ENCODE results near the gene TRAPPC3L. TPM values are rescaled to one million over a fixed set of nuclear protein-coding genes. Genes with fewer than 3 reads are reported as not detected.

The TRAPPC3L gene
- total RNA-seq, 1 experiment from 2014 or later = not detected

DNA sequence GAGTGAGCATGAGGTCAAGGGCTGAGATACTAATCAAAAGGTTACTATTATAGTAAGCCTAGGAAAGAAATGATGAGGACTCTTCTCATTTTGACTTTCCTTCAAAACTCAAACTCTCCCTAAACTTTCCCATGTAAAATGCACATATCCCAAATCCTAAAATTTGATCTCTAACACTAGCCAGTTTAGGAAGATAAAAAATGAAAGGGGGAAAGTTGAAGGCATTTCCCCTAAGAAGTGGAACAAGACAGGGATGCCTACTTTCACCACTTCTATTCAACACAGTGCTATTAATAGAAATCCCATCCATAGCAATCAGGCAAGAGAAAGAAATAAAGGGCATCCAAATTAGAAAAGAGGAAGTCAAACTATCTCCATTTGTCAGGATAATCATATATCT is 37.0 kb downstream of the TRAPPC3L start:
- Histone ChIP-seq H3K4ac (ENCODE audit: low read depth, low read length) (no peak overlapping the region), H3T11ph (ENCODE audit: low read length) (no peak overlapping the region), H3K79me1 (ENCODE audit: insufficient read depth, low read depth, low read length, poor library complexity, severe bottlenecking) (no peaks in the 10 kb centered on the region), H3K27ac (ENCODE audit: insufficient read length, low read depth, low read length) (no peak overlapping the region), H2BK5ac (ENCODE audit: insufficient read length, low read length) (no peak overlapping the region), H3K79me2 (ENCODE audit: insufficient read depth, low read length) (no peaks in the 10 kb centered on the region), H4K91ac (ENCODE audit: insufficient read length, low read depth, low read length) (no peak overlapping the region), H4K8ac (replicated peaks; ENCODE audit: insufficient read length, low read depth, low read length) (no peak overlapping the region), H3K14ac (ENCODE audit: insufficient read depth, low read length) (no peak overlapping the region), H3K27me3 (ENCODE audit: insufficient read depth, low read length) (no peaks in the 10 kb centered on the region), H3K9me3 (ENCODE audit: control insufficient read depth, low read depth, low read length) (no peaks in the 10 kb centered on the region), H3K9ac (ENCODE audit: extremely low read depth, insufficient read length, low read length) (no peak overlapping the region), H3K4me2 (ENCODE audit: insufficient read depth, insufficient read length, low read length) (no peak overlapping the region), H2BK120ac (ENCODE audit: low read depth, low read length, poor library complexity, severe bottlenecking) (no peak overlapping the region), H2BK20ac (ENCODE audit: low read depth, low read length, poor library complexity, severe bottlenecking) (no peak overlapping the region), H3K23ac (ENCODE audit: insufficient read length, low read depth, low read length) (no peak overlapping the region), H2BK15ac (ENCODE audit: low read depth, low read length) (no peak overlapping the region), H2AFZ (ENCODE audit: low read length) (no peak overlapping the region), H4K20me1 (ENCODE audit: control insufficient read depth, insufficient read depth, insufficient read length) (no peaks in the 10 kb centered on the region), H3K56ac (ENCODE audit: insufficient read length, low read depth, low read length) (no peak overlapping the region), H4K5ac (ENCODE audit: insufficient read length, low read depth, low read length) (no peak overlapping the region), H3K4me1 (ENCODE audit: insufficient read depth, low read length) (no peaks in the 10 kb centered on the region), H2AK5ac (ENCODE audit: insufficient read length, low read length) (no peak overlapping the region), H3K23me2 (ENCODE audit: insufficient read length, low read depth, low read length, poor library complexity, severe bottlenecking) (no peaks in the 10 kb centered on the region), H3K18ac (ENCODE audit: insufficient read length, low read depth, low read length) (no peak overlapping the region), H2BK12ac (ENCODE audit: insufficient read length, low read depth, low read length) (no peak overlapping the region)
- Mint-ChIP-seq H3K36me3 (ENCODE audit: insufficient read depth in 1 of 3, low read depth in 3 of 3) (peaks cover 0 to 6% (median 2%) of the 10 kb centered on the region in 3 experiments; a peak in 1 of 7 replicates), H3K27ac (no peak overlapping the region), H3K4me3 (no peak overlapping the region), H3K4me1 (peaks cover 8 to 10% of the 10 kb centered on the region in 2 experiments), H3K27me3 (ENCODE audit: low read depth) (peaks cover 2% of the 10 kb centered on the region; the same call in 1 of the 2 replicates), H3K9me3 (peaks cover 5 to 12% of the 10 kb centered on the region in 2 experiments; a peak in 3 of 5 replicates)
- TF ChIP-seq, protein P1, sequence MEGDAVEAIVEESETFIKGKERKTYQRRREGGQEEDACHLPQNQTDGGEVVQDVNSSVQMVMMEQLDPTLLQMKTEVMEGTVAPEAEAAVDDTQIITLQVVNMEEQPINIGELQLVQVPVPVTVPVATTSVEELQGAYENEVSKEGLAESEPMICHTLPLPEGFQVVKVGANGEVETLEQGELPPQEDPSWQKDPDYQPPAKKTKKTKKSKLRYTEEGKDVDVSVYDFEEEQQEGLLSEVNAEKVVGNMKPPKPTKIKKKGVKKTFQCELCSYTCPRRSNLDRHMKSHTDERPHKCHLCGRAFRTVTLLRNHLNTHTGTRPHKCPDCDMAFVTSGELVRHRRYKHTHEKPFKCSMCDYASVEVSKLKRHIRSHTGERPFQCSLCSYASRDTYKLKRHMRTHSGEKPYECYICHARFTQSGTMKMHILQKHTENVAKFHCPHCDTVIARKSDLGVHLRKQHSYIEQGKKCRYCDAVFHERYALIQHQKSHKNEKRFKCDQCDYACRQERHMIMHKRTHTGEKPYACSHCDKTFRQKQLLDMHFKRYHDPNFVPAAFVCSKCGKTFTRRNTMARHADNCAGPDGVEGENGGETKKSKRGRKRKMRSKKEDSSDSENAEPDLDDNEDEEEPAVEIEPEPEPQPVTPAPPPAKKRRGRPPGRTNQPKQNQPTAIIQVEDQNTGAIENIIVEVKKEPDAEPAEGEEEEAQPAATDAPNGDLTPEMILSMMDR (conservative IDR thresholded peaks at IDR 0.05) = no peak
- DNase-seq = no peak

All from H9 (cell line).